IPS DF 19.7 (cell line): ENCODE measurements around the gene SNORC.

ENCODE experiments used
- DNase-seq: peaks from one replicate; pipeline ENCODE4 v3.0.0-alpha.2; 2013; ENCODE audit warnings: low read depth, low spot score

SNORC gene

DNA sequence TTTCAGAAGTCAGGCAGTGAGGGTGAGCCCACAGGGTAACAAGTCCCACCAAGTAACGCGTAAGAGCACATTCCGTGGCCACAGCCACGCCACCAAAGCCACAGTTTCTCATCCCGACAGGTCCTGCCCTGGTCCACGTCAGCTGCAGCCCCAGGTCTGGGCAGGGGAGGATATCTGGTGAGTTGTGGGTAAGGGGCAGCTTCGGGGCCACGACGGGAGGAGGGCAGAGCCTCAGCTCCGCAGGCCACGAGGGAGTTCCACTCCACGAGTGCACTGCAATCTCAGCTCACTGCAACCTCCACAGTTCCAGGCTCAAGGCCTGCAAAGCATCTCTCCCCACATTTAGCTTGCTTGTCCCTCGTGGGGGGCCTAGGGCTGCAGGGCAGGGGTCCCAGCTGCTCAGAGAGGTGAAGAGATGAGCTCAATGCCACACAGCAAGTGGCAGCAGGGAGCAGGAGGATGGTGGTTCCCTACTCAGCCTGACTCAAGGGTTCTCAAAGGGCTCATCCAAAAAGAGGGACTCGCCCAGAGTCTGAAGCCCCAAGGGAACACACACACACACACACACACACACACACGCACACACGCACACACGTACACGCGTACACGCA lies 12.5 kb downstream of the SNORC start:
- DNase-seq: no peak

GRCh38 chr2:232883116-232883721 lies 13.2 kb downstream of the SNORC start:
- DNase-seq: no peak

- DNase-seq: no peak
Measured at GRCh38 chr2:232884001-232884421, 13.9 kb downstream of the SNORC start.

- no peak for DNase-seq
Measured at GRCh38 chr2:232884549-232885263, 14.6 kb downstream of the SNORC start.

DNA sequence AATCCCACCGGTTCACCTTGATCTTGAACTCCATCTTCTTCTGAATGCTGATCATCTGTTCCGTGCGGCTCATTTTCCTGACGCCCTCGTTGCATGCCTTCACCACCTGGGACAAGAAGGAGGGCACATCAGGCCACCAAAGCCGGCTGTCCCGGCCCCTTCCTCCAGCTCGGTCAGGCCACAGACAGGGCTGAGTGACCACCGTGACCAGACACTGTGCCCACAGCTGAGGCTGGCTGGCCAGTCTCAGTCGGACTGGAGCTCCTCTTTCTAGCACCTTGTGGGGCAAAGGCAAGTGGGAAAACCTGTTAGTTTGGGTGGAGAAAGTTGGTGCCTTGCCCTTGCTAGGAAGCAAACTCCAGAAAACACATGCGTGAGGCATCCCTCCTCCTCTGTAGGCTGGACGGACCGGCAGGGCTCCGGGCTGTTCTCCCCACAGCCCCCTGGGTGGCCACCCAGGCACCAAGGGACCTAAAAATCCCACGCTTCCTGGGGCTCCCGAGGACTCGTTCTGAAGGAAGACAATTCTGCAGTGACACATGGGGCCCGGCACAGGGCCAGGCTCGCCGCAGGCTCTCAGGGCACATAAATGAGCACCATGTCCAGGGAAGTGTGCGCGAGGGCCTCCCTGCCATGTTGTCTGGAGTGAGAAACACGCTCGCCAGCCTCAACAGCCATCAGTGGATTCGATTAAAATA lies 15.3 kb downstream of the SNORC start:
- no peak for DNase-seq

- no peak for DNase-seq
Measured at GRCh38 chr2:232886176-232886575, 16.1 kb downstream of the SNORC start.

GRCh38 chr2:232886632-232887031 lies 16.6 kb downstream of the SNORC start:
- DNase-seq: no peak

DNA sequence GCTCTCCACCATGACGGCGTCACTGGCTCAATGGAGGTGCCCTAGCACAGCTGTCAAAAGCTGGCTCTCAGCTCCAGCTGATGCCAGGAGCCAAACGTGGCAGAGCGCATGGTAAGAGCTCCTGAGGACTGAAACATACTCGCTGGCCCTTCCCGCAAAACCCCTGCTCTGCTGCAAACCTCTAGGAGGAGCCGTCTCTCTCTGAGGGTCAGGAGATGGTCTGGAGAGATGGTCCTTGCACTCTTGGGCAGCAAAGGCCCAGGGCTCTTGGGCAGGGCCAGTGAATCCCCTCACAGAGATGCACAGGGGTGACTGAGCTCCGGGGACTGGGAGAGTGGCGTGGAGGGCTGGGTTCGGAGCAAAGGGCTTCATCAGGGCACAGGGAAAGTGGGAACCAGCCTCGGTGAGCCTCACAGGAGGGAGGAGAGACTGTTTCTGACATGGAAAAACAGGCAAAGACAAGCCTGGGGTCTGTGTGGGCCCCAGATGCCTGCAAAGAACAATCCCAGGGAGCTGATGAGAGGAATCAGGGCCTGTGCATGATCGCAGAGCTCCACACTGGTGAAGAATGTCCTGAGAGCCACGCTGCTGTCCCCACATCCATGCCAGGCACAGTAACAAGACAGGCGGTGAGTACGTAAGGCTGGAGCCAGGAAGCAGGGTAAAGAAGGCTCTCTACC lies 17.2 kb downstream of the SNORC start:
- no peak for DNase-seq

GRCh38 chr2:232888099-232888836 lies 18.2 kb downstream of the SNORC start:
- DNase-seq: no peak

DNA sequence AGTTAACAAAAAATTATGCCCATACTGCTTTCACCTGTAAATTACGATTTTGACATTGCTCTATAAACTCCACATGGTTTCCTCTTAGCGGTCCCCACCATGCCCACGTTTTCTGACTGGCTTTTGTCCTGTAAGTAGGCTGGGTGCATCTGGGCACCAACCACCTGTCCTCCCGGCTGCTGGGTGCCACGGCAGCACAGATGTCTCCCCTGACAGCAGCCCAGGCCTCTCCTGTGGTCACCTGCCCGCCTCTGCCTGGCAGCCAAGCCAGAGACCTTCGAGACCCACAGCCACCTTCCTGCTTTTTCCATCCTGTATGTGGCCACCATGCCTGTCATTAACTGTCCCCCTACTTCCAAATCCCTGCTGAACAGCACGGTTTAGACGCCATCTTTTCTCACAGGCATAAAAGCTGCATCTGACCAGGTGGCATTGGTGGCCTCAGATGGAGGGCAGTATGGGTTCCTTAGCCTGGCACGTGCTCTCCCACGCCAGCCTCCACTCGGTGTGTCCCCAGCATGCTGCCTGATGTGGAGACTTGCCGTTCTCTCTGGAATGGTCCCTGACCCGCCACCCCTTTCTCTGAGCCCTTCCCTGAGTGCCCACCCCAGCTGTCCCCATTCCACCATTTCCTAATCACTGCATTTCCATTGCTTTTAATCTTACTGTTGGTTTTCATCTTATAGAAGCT lies 18.9 kb downstream of the SNORC start:
- DNase-seq: no peak

DNA sequence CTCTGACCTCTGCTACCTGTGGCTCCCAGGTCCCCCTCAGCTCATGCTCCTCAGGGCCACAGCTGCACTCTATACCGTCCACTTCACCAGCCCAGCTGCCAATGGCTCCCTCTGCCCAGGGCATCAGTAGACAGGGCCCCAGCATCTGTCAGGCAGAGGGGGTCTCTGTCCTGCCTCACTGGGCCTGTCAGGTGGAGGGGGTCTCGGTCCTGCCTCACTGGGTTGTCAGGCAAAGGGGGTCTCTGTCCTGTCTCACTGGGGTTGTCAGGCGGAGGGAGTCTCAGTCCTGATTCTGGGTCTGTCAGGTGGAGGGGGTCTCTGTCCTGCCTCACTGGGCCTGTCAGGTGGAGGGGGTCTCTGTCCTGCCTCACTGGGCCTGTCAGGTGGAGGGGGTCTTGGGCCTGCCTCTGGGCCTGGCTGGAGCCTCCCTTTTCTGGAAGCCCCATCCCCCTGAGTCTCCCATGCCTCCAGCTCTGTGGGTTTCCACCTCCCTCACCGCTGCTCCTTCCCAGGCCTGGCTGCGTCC lies 19.9 kb downstream of the SNORC start:
- DNase-seq: no peak

DNA sequence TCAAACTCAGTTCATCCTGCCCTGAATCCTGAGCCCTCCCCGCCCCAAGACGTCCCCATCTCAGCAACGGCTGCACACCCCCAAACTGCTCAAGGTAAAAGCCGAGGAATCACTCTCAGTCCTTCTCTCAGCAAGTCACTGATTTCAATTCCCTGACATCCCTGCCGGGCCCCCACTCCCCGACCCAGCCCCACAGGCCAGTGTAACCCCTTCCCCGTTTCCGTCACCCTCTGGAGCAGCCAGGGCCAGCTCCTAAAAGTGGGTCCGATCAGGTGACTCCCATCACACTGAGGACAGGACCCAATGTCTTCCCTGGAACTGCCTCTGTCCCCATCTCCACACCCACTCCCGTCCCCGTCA lies 20.5 kb downstream of the SNORC start:
- no peak for DNase-seq

- no peak for DNase-seq
Measured at GRCh38 chr2:232890896-232891601, 21.0 kb downstream of the SNORC start.

DNA sequence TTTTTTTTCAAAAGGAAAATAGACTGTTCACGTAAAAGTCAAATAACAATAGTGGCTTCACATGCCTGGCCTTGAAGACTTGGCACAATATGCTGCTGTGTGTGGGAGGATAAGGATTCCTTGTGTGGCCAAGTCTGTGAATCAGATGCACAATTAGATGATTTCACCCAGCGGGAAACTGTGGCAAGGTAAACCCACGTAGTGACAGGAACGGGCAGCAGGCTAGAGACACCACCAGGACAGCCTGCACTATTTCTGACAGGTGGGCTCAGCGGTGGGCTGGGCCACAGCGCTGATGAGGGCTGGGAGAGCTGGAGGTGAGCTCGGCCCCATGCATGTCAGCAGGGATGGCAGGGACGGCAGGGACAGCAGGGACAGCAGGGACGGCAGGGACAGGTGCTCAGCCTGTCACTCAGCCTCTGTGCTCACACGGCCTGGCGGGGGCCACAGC lies 21.6 kb downstream of the SNORC start:
- DNase-seq: no peak

- DNase-seq: no peak
Measured at GRCh38 chr2:232892221-232892620, 22.2 kb downstream of the SNORC start.

DNA sequence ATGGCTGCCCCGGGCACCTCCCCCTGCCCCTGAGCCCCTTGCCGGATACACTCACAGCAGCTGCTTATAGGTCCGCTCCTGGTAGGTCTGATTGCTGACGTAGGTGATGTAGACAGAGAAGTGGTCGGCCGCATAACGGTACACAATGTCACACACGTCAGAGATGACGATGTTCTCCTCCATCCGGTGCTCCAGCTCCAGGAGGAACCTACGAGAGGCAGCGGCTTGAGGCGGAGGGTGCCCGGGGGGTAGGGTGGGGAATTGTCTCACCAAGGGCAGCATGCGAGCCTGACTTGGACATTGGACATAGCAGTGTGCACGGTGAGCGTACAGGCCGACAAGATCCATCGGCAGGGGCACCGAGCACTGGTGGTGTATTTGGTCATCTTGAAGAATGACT lies 22.8 kb downstream of the SNORC start:
- no peak for DNase-seq

GRCh38 chr2:232893834-232894233 lies 23.8 kb downstream of the SNORC start:
- DNase-seq: no peak

GRCh38 chr2:232894251-232894650 lies 24.2 kb downstream of the SNORC start:
- DNase-seq: no peak

- no peak for DNase-seq
Measured at GRCh38 chr2:232894746-232895145, 24.7 kb downstream of the SNORC start.

DNA sequence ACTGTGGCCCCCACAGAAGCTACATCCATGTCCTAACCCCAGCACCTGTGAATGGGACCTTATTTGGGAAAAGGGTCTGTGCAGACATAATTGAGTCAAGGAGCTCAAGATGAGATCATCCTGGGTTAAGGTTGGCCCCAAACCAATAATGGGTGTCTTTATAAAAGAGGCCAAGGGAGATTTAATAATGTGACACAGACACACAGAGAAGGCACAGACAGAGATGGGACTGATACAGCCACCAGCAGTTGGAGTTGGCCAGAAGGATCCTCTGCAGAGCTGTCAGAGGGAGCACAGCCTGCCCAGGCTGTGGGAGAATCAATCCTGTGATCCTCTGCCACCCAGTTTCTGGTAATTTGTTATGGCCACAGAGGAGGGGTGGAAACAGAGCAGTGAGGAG lies 26.0 kb downstream of the SNORC start:
- no peak for DNase-seq
